ENCODE measurements around the gene ATP11A.

The ATP11A gene

DNA sequence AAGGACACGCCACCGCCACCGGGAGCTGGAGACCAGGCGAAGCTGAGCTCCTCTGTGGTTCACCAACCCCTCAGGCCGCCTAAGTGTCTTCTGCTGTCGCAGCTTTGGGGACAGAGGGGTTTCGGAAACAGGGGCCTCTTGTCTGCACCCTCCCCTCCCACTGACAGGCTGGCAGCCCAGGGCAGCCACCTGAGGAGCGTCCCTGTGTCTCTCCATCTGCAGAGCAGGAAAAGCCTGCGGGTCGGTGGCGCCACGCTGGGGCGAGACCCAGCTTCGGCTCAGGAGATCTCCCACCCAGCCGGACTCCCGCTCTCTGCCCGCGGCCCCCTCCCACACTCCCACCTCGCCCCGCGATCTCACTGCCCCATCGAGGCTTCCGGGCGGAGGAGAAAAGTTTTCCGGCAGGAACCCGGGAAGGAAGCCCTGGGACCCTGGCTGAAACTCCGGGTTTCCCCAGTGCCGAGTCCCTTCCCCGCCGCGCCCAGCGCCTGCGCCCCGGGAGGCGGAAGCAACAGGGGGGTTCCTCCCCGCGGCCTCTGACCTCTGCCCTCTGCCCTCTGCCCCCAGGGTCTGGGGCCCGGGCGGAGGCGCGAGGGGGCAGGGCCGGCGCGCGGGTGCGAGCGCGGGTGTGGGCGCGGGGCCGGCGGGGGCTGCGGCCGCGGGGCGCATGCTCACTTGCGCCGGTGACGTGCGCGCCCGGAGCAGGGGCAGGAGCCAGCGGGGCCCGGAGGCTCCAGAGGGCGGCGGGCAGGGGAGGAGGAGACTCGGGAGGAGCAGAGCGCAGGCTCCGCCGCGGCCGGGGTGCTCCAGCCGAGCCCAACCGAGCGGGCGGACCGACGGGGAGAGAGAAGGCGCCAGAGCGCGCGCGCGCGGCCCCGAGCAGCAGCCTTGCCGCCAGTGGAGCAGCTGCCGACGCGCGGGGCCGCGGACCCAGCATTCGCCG is at the start of gene ATP11A:
Gene ATP11A, plus strand, starts transcription at position 736 of the 943 bp plus-strand sequence. CDS start 379 bp downstream, outside the sequence.
- peak within 1 kb of the TSS; percentile 83 for H3K27ac Mint-ChIP-seq

GRCh38 chr13:112641456-112642089 is 48.3 kb upstream of the ATP11A start:
- Mint-ChIP-seq H3K27ac (no peak overlapping the region), H3K4me1 (no peaks in the 10 kb centered on the region), H3K27me3 (peaks cover 21% of the 10 kb centered on the region), H3K36me3 (ENCODE audit: low read depth) (no peaks in the 10 kb centered on the region), H3K9me3 (no peaks in the 10 kb centered on the region), H3K4me3 (no peak overlapping the region)
- no peak for ATAC-seq
- DNase-seq, result no peak

More for the DNA sequence above, at the start of gene ATP11A:
- Mint-ChIP-seq H3K4me3 (peak within 1 kb of the TSS; percentile 85), H3K9me3 (no peaks in the 10 kb centered on the region), H3K4me1 (peaks cover 41% of the 10 kb centered on the region), H3K36me3 (ENCODE audit: low read depth) (no peaks in the 10 kb centered on the region), H3K27me3 (no peaks in the 10 kb centered on the region)
- DNase-seq, result peak; percentile 84
- ATAC-seq, result peak; percentile 87

DNA sequence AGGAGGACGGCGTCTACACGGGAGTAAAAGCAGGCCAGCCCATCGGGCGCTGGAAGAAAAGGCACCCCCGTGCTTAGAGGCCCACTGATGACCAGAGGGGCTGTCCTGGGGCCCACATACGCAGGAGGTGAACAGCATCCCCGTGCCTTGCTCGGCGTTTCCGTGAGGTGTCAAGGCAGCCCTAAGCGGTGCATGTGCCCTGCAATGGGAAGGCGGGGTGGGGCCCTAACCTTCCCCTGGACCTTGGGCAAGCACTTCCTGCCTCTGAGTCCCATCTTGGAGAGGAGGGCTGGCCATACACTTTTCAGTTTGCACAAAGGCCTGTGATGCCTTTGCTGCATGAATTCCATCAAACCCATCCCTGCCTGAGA is 47.8 kb upstream of the ATP11A start:
- no peaks in the 10 kb centered on the region for H3K36me3 Mint-ChIP-seq (ENCODE audit: low read depth)
- H3K9me3 Mint-ChIP-seq, result no peaks in the 10 kb centered on the region
- H3K4me1 Mint-ChIP-seq, result no peaks in the 10 kb centered on the region
- DNase-seq (no peak), ATAC-seq (no peak)
- no peak overlapping the region for H3K4me3 Mint-ChIP-seq
- H3K27me3 Mint-ChIP-seq, result peaks cover 21% of the 10 kb centered on the region
- H3K27ac Mint-ChIP-seq, result no peak overlapping the region

- peaks cover 18% of the 10 kb centered on the region for H3K27me3 Mint-ChIP-seq
- no peaks in the 10 kb centered on the region for H3K36me3 Mint-ChIP-seq (ENCODE audit: low read depth)
- no peaks in the 10 kb centered on the region for H3K9me3 Mint-ChIP-seq
- no peak overlapping the region for H3K27ac Mint-ChIP-seq
- H3K4me3 Mint-ChIP-seq, result no peak overlapping the region
- ATAC-seq (no peak), DNase-seq (no peak)
- H3K4me1 Mint-ChIP-seq, result no peaks in the 10 kb centered on the region
Observed at GRCh38 chr13:112643759-112644459, 45.9 kb upstream of the ATP11A start.

GRCh38 chr13:112645327-112645914 is 44.4 kb upstream of the ATP11A start:
- H3K27ac Mint-ChIP-seq, result no peak overlapping the region

DNA sequence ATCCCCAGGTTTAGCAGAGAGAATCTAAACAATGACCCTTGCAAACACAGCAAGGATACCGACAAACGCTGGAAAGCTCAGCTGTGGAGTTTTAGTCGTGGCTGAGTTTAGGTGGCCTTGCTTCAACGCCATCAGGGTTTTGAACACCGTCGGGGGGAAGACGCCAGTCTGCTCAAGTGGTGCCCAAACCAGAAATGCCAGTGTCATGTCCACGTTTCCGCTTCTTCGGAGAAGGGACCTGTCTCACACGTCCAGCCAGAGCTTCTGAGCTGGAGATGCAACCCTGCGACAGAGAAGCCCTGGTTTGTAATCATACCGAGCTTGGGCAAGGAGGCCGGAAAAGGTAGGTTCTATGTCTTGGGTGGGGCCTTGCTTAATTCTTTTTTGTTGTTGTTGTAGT is 42.6 kb upstream of the ATP11A start:
- Mint-ChIP-seq H3K9me3 (no peaks in the 10 kb centered on the region), H3K36me3 (ENCODE audit: low read depth) (no peaks in the 10 kb centered on the region), H3K27ac (no peak overlapping the region), H3K4me1 (peaks cover 1% of the 10 kb centered on the region), H3K4me3 (no peak overlapping the region), H3K27me3 (no peaks in the 10 kb centered on the region)
- DNase-seq (no peak), ATAC-seq (no peak)

More at GRCh38 chr13:112645327-112645914, 44.4 kb upstream of the ATP11A start:
- no peak for ATAC-seq
- H3K36me3 Mint-ChIP-seq (ENCODE audit: low read depth), result no peaks in the 10 kb centered on the region
- H3K4me1 Mint-ChIP-seq, result no peaks in the 10 kb centered on the region
- no peak for DNase-seq
- no peak overlapping the region for H3K4me3 Mint-ChIP-seq
- no peaks in the 10 kb centered on the region for H3K9me3 Mint-ChIP-seq
- peaks cover 7% of the 10 kb centered on the region for H3K27me3 Mint-ChIP-seq

GRCh38 chr13:112648101-112648500 is 41.7 kb upstream of the ATP11A start:
- no peaks in the 10 kb centered on the region for H3K9me3 Mint-ChIP-seq
- peaks cover 4% of the 10 kb centered on the region for H3K4me1 Mint-ChIP-seq
- no peaks in the 10 kb centered on the region for H3K36me3 Mint-ChIP-seq (ENCODE audit: low read depth)
- no peak overlapping the region for H3K4me3 Mint-ChIP-seq
- no peak for ATAC-seq
- no peak overlapping the region for H3K27ac Mint-ChIP-seq
- DNase-seq, result no peak
- no peaks in the 10 kb centered on the region for H3K27me3 Mint-ChIP-seq

DNA sequence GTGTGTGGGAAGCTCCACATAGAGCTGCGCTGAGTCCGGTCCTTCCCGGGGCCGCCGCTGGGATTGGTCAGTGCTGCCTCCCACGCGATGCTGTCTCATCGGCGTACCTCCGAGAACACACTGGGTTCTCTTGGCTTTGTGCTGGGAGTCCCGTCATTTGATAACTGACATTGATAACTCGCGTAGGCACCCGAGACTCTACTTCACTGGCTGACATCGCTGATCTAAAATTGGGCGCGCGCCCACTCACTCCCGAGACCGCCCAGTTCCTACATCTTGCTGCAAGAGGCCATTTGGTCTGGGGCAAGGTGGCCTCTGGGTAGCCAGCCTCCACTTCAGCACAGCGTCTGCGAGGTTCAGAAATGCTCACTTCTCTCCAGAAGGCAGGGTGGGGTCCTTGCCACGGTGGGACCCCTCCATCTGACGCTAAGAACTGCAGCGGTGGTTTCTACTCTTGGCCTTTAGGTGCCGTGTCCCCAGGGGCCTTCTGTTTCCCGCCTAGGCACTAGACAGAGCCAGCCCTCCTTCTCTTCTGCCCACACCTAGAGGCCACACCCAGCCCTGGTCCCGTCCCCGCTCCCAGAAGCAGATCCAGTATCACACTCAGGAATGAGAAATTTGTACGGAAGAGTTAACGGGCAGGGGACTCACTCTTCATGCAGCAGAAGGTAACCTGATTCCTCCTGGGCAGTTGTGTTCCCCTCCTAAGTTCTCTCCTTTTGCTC is 40.7 kb upstream of the ATP11A start:
- ATAC-seq (no peak), DNase-seq (no peak)
- Mint-ChIP-seq H3K9me3 (no peaks in the 10 kb centered on the region), H3K36me3 (ENCODE audit: low read depth) (no peaks in the 10 kb centered on the region), H3K4me1 (peaks cover 7% of the 10 kb centered on the region), H3K27ac (no peak overlapping the region), H3K4me3 (no peak overlapping the region), H3K27me3 (no peaks in the 10 kb centered on the region)

DNA sequence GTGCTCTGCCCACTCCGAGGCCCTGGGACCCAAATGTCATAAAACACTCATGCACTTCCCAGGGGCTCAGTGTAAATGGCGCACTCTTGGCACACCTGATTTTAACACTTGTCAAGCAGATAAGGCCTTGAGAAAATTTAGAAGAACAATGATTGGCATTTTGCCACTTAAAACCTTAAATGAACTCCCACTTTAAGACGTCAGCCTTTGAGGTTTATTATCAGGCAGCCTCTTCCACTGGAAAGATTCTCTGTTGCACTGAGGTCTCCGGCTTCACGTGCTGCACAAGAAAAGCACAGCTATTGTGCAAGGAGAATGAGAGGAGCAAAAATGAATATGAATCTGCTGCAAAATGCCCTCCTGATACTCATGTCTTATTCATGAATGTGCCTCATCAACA is 38.5 kb upstream of the ATP11A start:
- Mint-ChIP-seq H3K4me1 (peaks cover 9% of the 10 kb centered on the region), H3K27me3 (no peaks in the 10 kb centered on the region), H3K27ac (no peak overlapping the region), H3K36me3 (ENCODE audit: low read depth) (no peaks in the 10 kb centered on the region), H3K9me3 (no peaks in the 10 kb centered on the region), H3K4me3 (no peak overlapping the region)
- no peak for ATAC-seq
- no peak for DNase-seq

DNA sequence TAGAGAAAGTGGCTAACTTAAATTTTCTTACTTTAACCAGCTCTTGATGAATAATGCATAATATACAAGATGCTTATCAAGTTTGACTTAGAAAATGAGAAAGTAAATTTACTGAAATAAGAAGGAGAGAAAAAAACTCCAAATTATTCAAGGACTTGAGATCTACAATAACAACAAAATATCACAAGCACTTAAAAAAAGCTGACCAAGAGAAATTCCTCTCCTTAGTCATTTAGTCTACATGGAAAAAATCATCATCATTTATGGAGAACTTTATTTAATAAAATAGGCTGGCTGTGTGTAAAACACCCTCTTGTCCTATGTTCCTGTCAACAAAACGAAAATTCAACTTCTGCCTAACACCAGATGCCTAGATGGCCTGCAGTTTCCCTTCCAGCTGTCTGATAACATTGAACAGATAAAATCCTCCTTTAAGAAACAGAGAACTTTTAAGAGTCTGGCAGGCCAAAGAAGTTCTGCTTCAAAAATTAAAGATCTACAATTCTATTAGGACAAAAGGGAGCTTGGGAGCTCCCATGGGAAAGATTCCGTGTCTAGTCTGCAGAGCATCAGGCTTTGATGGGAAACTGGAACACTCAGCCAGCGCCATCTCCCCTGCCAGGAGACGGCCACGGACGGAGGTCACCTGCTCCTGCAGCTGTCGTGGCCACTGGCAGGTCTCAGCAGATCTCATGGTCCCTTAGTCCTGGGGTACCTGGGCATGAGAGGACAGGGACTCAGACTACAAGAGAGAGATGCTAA is 37.9 kb upstream of the ATP11A start:
- Mint-ChIP-seq H3K36me3 (ENCODE audit: low read depth) (no peaks in the 10 kb centered on the region), H3K27me3 (no peaks in the 10 kb centered on the region), H3K9me3 (no peaks in the 10 kb centered on the region), H3K4me3 (no peak overlapping the region), H3K27ac (no peak overlapping the region), H3K4me1 (peaks cover 9% of the 10 kb centered on the region)
- DNase-seq (no peak), ATAC-seq (no peak)

GRCh38 chr13:112652512-112653070 is 37.2 kb upstream of the ATP11A start:
- H3K36me3 Mint-ChIP-seq (ENCODE audit: low read depth), result no peaks in the 10 kb centered on the region
- peaks cover 9% of the 10 kb centered on the region for H3K4me1 Mint-ChIP-seq
- H3K9me3 Mint-ChIP-seq, result no peaks in the 10 kb centered on the region
- no peak overlapping the region for H3K4me3 Mint-ChIP-seq
- ATAC-seq (no peak), DNase-seq (no peak)
- H3K27me3 Mint-ChIP-seq, result no peaks in the 10 kb centered on the region
- H3K27ac Mint-ChIP-seq, result no peak overlapping the region

DNA sequence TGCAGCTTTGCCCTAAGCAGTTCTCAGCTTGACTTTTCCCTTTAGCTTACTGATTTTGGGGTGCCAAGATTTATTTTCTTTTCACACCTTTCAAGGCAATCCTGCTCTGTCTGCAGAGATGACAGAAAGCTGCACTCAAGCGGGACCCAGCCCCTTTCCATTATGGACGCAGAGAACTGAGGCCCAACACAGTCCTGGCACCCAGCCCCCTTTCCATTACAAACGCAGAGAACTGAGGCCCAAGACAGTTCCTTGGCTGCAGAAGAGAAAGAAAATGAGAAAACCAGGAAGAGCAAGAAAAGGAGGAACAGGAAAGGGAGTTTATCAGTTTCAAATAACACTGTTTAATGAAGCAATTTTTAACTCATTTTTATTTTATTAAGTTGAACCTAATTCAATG is 36.8 kb upstream of the ATP11A start:
- Mint-ChIP-seq H3K4me3 (no peak overlapping the region), H3K4me1 (peaks cover 9% of the 10 kb centered on the region), H3K27ac (no peak overlapping the region), H3K27me3 (no peaks in the 10 kb centered on the region), H3K9me3 (no peaks in the 10 kb centered on the region), H3K36me3 (ENCODE audit: low read depth) (no peaks in the 10 kb centered on the region)
- no peak for DNase-seq
- ATAC-seq, result no peak

GRCh38 chr13:112655913-112656312 is 33.9 kb upstream of the ATP11A start:
- no peaks in the 10 kb centered on the region for H3K9me3 Mint-ChIP-seq
- no peak for DNase-seq
- no peaks in the 10 kb centered on the region for H3K27me3 Mint-ChIP-seq
- no peak overlapping the region for H3K4me3 Mint-ChIP-seq
- no peak overlapping the region for H3K27ac Mint-ChIP-seq
- H3K36me3 Mint-ChIP-seq (ENCODE audit: low read depth), result no peaks in the 10 kb centered on the region
- no peak for ATAC-seq
- peaks cover 9% of the 10 kb centered on the region for H3K4me1 Mint-ChIP-seq
